Upper lobe of left lung (tissue), 4 donors: ENCODE data around the gene CLEC19A.

Experiments used
- CTCF ChIP-seq, 6 experiments: fragments of 450-650 bp in 4 of 6; fragments of 200-600 bp in 2 of 6; sonication (generic) in 2 of 6; IDR thresholded peaks; one replicate each; pipeline ENCODE4 v1.5.1; 2016 to 2019; ENCODE audit warnings: antibody characterized with exemption in 6 of 6
- EP300 ChIP-seq, 4 donors: sonication (generic); formaldehyde crosslinking; IDR thresholded peaks; one replicate each; pipeline ENCODE4 v1.5.1; 2017; ENCODE audit warnings: antibody characterized with exemption in 4 of 4, control low read depth in 2 of 4
- POLR2A ChIP-seq, 4 donors: fragments of 450-650 bp; IDR thresholded peaks; one replicate each; pipeline ENCODE4 v1.5.1; 2016 to 2017; ENCODE audit warnings: antibody characterized with exemption in 4 of 4, mild to moderate bottlenecking in 2 of 4
- POLR2AphosphoS5 ChIP-seq, 2 donors: sonication (generic); formaldehyde crosslinking; IDR thresholded peaks; one replicate each; pipeline ENCODE4 v1.5.1; 2017; ENCODE audit warnings: antibody characterized with exemption in 2 of 2

- TF ChIP-seq CTCF (IDR thresholded peaks at IDR 0.05), result no peak
- no peak for TF ChIP-seq POLR2AphosphoS5 (IDR thresholded peaks at IDR 0.05)
- no peak for TF ChIP-seq POLR2A (IDR thresholded peaks at IDR 0.05)
- TF ChIP-seq EP300 (IDR thresholded peaks at IDR 0.05), result no peak
Measured at GRCh38 chr16:19314718-19315425, 29.3 kb downstream of the CLEC19A start.
